ENCODE data around the gene VPS35L. TPM values are rescaled to one million over a fixed set of nuclear protein-coding genes. Genes with fewer than 3 reads are reported as not detected.

Gene VPS35L
- total and polyA plus RNA-seq, 2 donors (not counting 1 experiment from before 2014, with no cell fraction given) = 17.5 to 62.1 TPM

Other genes with a start within 250 kb of the VPS35L start
- not detected in 2 replicates for gene TMC5, start 137.8 kb upstream of the VPS35L start, total RNA-seq
- not detected in 2 replicates for gene TMC5, start 137.8 kb upstream of the VPS35L start, polyA plus RNA-seq
- gene GDE1, start 33.6 kb upstream of the VPS35L start, total RNA-seq = 24.1 and 25.3 TPM in 2 replicates
- gene GDE1, start 33.6 kb upstream of the VPS35L start, polyA plus RNA-seq = 9.8 and 10.0 TPM in 2 replicates
- 23.2 and 23.6 TPM in 2 replicates for gene CCP110, start 31.8 kb upstream of the VPS35L start, total RNA-seq
- 4.9 and 5.9 TPM in 2 replicates for gene CCP110, start 31.8 kb upstream of the VPS35L start, polyA plus RNA-seq
- gene KNOP1, start 162.5 kb downstream of the VPS35L start, total RNA-seq = 12.0 and 16.9 TPM in 2 replicates
- gene KNOP1, start 162.5 kb downstream of the VPS35L start, polyA plus RNA-seq = 1.2 and 1.6 TPM in 2 replicates
- gene IQCK, start 162.6 kb downstream of the VPS35L start, total RNA-seq = 3.0 and 4.3 TPM in 2 replicates
- gene IQCK, start 162.6 kb downstream of the VPS35L start, polyA plus RNA-seq = 1.00 and 1.2 TPM in 2 replicates